Stimulated activated CD4-positive, alpha-beta T cell treated with anti-CD3 and anti-CD28 coated beads, Interleukin-1b, Interleukin-23, amount 100 ng/mL, for 4 hours (primary cell): ENCODE data around the gene USP11.

Experiments used
- DNase-seq, 2 donors: peaks; one replicate each; pipeline ENCODE4 v3.0.0-alpha.2; 2020; ENCODE audit warnings: low read depth in 2 of 2

USP11 gene

GRCh38 chrX:47224266-47224895 is 8.4 kb upstream of the USP11 start:
- DNase-seq = no peak

GRCh38 chrX:47224896-47225290 is 7.9 kb upstream of the USP11 start:
- no peak for DNase-seq

GRCh38 chrX:47226071-47226470 is 6.7 kb upstream of the USP11 start:
- DNase-seq = no peak

GRCh38 chrX:47226531-47227333 is 6.1 kb upstream of the USP11 start:
- DNase-seq = no peak

- no peak for DNase-seq
Measured at GRCh38 chrX:47227334-47227583, 5.5 kb upstream of the USP11 start.

GRCh38 chrX:47228550-47229270 is 4.1 kb upstream of the USP11 start:
- no peak for DNase-seq

GRCh38 chrX:47229427-47229826 is 3.4 kb upstream of the USP11 start:
- no peak for DNase-seq

GRCh38 chrX:47230136-47230868 is 2.5 kb upstream of the USP11 start:
- DNase-seq = no peak

GRCh38 chrX:47231167-47231566 is 1.6 kb upstream of the USP11 start:
- DNase-seq = no peak

- DNase-seq = no peak
Measured at GRCh38 chrX:47232197-47232802, 509 bp upstream of the USP11 start.

GRCh38 chrX:47233333-47234113 is 714 bp downstream of the USP11 start:
- DNase-seq = peak; percentile 79 to 96

GRCh38 chrX:47234583-47234982 is 1.8 kb downstream of the USP11 start:
- DNase-seq = no peak

GRCh38 chrX:47235691-47236103 is 2.9 kb downstream of the USP11 start:
- DNase-seq = no peak

GRCh38 chrX:47239199-47239598 is 6.4 kb downstream of the USP11 start:
- no peak for DNase-seq

- DNase-seq = no peak
Measured at GRCh38 chrX:47239898-47240545, 7.2 kb downstream of the USP11 start.

- DNase-seq = no peak
Measured at GRCh38 chrX:47240619-47241018, 7.8 kb downstream of the USP11 start.

GRCh38 chrX:47241201-47242011 is 8.6 kb downstream of the USP11 start:
- DNase-seq = no peak

- DNase-seq = no peak
Measured at GRCh38 chrX:47242321-47242720, 9.5 kb downstream of the USP11 start.

GRCh38 chrX:47243351-47243750 is 10.5 kb downstream of the USP11 start:
- DNase-seq = no peak

- no peak for DNase-seq
Measured at GRCh38 chrX:47244676-47245075, 11.9 kb downstream of the USP11 start.
